Posterior cingulate gyrus (tissue), 11 donors: ENCODE data around the gene SORCS2.

Experiments
- DNase-seq, 10 donors: peaks; one replicate each; pipeline versions ENCODE4 v3.0.0 to v3.0.0-alpha.2; 2020 to 2021; ENCODE audit warnings: mixed read lengths in 3 of 10
- intact Hi-C: fragments of 100-400 bp; cut with DNase I; formaldehyde crosslinking; loops from one replicate; pipeline ENCODE4 v1.15.1; 2023

SORCS2 gene

DNA sequence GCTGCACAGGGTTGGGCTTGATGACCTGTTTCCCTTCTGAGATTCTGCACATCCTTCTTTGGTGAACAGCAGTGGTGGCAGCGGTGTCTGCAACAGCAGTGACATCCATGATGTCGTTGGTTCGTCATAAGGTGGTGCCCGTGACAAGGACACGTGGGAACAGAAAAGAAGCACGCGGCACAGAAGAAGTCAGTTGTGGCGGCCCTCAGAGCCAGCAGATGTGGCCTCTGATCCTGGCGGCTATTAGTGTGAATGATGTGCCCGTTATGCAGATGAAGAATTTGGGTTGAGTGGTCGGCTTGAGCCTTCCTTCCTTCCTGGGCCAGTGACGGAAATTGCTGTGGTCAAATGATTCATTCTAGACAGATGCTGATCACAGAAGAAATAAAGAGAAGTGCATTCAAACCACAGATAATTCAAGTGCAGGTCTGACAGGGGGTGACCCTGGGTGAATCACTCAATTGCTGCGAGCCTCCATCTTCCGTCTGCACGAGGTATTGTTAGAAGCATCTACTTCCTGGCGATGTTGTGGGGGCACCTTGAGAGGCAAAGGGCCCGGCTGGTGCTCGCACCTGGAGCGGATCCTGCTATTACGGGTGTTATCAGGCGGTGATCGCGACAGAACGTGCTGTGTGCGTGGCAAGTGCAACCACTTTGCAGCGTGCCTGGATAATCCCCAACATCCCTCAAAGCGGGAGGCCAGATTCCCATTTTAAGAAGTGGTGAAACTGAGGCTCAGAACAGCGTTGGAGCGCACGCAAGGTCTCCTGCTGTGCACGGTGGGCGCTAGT is 457.6 kb downstream of the SORCS2 start:
- DNase-seq = peak in 3 of 10 donors; percentile 57 to 76 (median 74)
- intact Hi-C loops = no loop called here

DNA sequence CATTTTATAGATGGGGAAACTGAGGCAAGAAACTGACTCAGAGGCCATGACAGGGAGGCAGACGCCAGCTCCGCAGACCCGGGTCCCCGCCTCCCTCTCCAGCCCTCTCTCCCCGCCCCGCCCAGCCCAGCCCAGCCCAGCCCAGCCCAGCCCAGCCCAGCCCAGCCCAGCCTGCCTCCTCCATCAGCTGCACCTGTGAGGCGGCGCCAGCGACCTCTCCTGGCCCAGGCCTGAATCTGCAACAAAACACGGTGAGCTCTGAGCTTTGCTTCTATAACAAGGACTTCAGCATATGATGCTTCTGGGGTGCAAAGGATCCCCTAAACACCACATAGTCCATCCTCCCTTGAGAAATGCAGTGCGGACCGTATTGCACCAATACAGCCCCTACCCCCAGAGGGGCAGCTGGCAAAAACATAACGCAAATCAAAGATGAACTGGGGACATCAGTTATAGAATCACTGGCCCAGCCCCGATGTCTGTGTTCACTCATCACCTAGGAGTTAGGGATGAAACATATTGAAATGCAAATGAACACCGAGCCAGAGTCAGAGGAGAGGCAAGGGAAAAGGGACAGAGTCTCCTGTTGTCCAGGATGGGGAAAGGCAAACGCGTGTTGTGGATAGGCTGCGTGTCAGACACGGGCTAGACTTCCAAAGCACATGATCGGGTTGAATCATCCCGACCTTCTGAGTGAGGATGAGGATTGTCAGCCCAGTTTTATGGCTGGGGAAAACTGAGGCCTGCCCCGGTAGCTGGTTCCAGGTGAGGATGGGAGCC is 458.5 kb downstream of the SORCS2 start:
- DNase-seq = peak in 3 of 10 donors; percentile 26 to 39 (median 30)
- intact Hi-C loops = no loop called here

DNA sequence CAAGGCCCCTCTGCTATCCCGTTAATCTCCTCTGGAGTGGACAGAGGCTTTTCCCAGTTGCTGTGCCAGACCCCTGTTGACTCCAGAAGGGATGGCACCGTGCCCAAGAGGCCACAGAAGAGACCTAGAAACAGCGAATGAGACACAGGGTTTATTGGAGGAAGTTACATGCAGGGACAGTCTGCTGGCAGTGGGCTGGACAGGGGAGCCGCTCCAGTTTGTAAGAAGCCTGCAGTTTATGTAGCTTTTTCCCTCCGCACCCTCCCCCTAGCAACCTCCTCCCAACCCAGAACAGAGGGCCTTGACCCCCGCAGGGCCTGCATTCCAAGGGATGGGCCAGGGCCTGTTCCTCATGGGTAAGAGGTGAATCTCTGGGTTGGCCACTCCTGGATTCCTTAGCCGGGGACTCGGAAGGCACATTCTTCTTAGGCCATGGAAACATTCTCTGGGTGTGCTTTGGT is 459.2 kb downstream of the SORCS2 start:
- DNase-seq = peak in 4 of 10 donors; percentile 53 to 87 (median 74)
- intact Hi-C loops = no loop called here

DNA sequence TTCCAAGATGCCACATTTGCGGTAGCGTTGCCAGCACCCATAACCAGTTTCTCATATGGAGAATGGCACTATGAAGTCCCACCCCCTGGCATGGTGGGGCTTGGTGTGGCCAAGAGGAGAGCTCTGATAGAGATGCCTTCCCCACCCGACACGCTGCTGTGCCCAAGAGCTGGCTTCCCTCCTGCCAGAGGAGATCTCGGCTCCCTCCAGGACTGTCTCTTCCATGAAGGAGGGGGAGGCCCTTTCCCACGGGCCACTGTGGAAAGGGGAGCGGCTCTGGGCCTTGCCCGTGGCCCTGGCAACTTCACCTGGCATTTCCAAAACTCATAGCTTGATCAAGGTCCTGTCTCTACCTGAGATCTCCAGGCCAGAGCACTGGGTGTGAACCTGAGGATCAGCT is 459.7 kb downstream of the SORCS2 start:
- intact Hi-C loops = no loop called here
- DNase-seq = peak in 3 of 10 donors; percentile 46 to 53 (median 53)

DNA sequence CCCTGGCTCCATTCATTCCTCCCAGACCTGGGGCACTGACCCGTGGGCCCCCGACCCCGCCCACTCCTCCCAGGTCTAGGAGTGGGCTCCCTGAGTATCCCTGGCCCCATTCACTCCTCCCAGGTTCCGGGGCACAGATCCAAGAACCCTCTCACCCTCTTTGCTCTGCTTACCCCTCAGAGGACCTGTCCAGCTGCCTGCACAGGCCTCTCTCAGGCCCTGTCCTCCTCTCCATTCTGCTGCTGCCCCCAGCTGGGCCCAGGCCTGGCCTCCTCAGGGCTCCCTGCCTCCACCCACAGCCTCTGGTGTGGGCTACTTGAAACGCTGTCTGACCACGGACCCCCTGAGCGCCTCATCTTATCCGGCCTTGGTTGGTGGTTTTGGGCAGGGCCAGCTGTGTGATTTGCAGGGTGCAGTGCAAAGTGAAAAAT is 460.1 kb downstream of the SORCS2 start:
- intact Hi-C loops = no loop called here
- DNase-seq = peak in 3 of 10 donors; percentile 50 to 70 (median 60)

DNA sequence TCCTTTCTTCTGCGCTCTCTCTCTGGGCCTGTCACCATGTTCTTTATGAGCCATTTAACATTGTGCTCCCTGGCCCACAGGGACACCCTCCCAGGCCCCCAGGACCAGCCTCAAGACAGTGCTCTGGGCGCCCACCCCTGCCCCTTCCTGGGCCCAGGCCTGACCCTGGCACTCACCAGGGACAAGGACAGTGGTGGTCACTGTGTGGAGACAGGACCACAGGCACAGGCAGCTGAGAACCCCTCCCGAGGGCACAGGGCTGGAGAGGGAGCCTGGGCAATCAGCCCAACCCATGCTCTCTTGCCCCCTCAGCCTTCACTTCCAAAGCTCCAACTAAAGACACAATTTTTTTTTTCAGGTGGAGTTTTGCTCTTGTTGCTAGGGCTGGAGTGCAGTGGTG is 460.6 kb downstream of the SORCS2 start:
- intact Hi-C loops = no loop called here
- peak in 3 of 10 donors; percentile 50 to 73 (median 51) for DNase-seq

DNA sequence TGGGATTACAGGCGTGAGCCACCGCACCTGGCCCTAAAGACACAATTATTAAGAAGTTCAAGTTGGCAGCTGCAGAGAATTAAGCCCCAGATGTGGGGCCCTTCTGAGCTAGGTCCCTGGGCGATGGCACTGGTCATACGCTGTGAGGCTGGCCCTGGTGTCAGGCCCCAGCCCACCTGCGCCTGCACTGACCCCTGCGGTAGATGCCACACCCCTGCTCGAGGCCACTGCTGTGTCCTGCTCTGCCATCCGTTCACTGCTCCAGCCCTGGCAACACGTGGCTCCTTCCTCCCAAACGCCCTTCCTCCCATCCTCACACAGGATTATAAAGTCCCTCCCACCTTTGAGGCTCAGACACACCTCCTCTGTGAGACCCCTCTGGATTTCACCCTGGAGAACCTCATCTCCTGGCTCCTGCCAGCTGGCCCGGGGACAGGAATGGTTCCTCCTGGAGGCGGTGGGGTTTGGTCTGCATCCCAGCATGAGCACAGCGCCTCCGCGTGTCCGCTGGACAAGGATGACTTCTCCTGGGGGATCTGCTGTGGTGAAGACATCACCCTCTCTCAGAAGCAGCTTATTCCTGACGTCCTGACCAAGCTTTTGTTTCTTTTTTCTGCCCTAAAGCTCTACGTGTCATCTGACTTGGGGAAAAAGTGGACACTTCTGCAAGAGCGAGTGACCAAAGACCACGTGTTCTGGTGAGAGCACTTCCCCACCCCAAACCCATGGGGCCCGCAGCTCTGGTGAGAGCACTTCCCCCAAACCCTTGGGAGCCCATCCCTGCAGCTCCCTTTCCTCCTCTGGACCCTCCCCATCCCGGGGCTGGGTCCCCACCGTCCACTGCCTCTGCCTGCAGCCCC is 461.4 kb downstream of the SORCS2 start:
- intact Hi-C loops = no loop called here
- DNase-seq = peak in 3 of 10 donors; percentile 54 to 85 (median 69)

DNA sequence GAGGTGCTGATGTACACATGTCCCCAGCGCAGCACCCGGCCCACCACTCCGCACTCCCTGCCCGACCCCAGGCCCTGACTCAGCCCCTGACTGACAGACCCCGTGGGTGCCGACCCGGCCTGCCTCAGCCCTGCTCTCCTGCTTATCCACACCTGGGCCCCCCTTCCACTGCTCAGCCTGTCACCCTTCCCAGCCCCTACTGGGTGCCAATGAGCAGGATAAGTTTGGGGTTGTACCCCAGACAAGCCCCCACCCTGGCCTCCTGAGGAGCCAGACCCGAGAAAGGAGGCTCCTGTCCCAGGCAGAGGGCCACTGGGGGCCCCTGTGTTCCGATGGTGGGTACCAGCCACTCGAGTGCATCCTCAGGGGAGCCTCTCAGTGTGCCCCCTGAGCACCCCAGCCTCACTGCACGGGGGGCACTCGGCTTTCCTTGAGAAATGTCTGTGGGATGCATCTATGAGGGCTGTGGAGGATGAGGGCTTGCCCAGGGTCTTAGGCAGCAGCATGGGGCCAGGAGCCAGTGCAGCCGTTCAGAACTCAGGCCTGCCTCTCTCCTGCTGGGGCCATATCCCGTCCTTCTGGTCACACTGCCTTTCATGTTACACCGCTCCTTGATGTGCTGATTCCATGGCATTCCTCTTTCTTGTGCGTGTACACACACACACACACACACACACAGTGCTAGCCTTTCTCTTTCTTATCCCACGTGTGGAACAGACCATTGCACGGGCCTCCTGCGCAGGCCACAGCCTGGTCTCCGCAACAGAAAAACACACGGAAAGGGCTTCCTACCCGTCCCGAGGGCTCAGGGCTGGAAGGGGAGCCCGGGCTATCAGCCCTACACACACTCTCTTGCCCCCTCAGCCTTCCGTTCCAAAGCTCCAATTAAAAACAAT is 462.5 kb downstream of the SORCS2 start:
- intact Hi-C loops = no loop called here
- peak in 3 of 10 donors; percentile 65 to 82 (median 70) for DNase-seq

DNA sequence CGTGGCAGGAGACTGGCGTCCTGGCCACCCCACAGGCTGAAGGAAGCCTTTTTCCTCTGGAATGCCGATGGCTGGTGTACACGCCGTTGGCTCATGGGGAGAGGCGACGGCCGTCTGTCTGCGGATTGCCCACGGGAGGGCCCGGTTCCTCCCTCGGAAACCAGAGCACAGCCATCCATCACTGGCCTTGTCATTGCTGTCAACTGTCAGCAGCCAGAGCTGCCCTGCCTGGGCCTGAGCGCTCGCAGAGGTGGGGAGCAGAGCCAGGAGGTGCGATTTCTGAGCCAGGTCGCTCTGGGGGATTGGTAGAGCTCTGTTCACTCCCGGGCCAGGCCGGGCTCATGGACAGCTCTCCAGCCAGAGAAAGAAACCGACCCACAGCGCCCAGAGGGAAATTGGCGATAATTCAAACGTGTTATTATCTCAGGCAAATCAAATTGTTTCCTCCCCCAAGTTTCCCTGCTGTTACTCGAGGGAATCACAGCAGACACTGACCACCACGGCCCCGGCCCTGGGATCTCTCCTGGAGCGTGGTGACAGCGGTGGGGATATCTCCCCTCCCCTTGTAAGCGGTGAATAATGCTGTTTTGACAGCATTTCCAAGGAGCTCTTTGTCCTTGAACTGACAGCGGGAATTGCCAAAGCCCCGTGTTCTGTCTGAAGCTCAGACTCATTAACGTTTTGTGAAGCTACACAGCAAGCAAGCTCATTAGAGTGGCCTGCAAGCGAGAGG is 463.3 kb downstream of the SORCS2 start:
- intact Hi-C loops = no loop called here
- DNase-seq = peak in 4 of 10 donors; percentile 53 to 83 (median 74)

DNA sequence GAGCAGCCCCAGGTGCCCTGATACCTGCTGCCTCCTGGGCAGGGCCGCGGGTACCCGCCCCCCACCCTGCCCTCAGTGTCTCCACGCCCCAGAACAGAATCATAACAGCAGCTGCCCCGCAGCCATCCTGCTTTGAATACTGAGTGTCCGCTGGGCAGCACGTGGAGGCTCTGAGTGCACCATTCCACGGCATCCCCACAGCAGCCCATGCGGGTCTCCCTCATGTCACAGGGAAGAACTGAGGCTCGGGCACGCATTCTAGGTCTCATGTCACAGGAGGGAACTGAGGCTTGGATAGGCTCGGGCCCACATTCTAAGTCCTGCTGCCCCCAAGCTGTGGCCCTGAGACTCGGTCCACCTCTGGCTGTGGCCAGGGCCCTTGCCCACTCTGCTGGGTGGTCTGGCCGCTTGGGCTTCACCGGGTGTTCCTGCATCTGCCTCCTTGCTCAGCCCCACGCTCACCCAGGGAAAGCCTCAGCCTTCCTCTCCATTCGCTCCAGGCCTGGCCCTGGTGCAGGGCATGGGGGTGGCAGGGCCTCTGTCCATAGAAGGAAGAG is 464.0 kb downstream of the SORCS2 start:
- intact Hi-C loops = no loop called here
- DNase-seq = peak in 2 of 10 donors; percentile 66 to 79

DNA sequence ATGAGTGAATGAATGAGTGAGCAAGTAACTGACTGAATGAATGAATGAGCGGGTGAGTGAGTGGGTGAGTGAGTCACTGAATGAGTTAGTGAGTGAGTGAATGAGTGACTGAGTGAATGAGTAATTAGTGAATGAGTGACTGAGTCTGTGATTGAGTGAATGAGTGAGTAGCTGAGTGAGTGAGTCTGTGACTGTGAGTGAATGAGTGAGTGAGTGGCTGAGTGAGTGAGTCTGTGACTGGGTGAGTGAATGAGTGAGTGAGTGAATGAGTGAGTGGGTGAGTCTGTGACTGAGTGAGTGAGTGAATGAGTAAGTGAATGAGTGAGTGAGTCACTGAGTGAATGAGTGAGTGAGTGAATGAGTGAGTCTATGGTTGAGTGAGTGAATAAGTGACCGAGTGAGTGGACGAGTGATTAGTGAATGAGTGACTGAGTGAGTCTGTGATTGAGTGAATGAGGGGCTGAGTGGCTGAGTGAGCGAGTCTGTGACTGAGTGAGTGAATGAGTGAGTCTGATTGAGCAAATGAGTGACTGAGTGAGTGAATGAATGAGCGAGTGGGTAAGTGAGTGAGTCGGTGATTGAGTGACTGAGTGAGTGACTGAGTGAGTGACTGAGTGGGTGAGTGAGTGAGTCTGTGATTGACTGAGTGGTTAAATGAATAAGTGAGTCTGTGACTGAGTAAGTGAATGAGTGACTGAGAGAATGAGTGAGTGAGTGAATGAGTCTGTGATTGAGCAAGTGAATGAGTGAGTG is 465.4 kb downstream of the SORCS2 start:
- intact Hi-C loops = no loop called here
- DNase-seq = peak in 1 of 10 donors; percentile 7

DNA sequence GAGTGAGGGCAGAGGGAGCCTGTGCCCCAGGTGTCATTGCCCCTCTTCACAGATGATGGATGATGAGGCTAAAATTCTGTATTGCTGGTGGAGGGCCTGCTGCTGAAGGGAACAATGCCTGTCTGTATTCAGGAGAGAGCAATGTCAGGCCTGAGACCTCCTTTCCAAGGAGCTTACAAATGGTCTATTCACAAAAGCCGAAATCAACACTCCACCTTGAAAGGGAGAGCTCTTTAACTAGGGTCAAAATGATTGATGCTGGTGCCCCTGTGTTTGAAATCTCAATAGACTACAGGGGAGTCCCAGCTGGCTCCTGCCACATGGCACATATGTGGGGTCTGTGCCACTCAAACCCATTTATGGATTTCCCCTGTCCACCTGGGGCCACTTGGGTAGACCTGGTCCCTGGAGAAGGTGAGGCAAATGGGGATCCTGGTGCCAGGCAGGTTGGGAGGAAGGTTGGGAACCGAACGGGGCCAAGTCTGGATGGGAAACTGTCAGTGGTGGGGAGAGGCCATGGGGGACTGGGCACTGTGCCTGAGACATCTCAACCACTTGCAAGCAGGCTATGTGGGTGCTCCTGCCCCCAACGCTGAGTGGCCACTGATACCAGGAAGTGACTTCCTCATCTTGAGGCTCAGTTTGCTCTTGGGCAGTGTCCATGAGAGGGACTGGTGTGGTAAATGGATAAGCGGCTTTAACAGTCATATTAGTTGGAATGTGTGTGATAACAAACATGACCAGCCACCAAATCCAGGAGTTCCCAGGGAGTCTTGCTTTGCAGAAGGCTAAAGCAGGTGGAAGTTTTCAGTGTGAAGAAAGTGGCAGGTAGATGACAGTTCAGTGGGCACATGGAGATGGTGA is 466.2 kb downstream of the SORCS2 start:
- intact Hi-C loops = no loop called here
- DNase-seq = peak in 3 of 10 donors; percentile 29 to 73 (median 71)

DNA sequence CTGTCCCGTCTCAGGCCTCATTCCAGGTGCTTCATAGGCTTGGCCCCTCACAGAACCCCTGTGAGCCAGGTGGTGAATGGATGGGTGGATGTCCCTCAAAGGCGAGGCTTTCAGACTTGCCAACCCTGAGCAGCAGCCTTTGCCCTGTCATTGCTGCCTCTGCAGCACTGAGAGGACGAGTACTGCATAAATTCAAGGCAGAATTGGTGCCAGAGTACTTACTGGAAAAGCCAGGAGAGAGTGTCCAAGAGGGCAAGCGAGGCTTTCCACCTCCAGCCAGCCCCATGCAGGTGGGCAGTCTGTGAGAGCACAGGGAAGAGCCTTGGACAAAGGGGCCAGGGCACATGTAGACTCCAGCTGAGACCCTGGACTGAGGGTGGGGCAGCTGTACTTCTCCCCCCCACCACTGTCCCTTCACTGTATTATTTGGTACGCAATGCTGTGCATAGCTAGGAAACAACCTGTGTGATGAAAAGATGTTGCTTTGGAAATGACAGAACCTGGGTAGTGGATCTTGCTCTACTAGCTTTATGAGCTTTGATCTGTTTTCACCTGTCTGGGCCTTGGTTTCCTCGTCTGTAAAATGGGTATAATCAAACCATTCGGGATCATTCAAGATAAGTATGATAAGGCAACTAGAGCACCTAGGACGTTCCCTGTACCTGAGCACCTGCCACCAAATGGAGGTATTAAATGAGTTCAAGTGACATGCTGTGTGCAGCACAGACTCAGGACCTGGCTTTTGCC is 467.3 kb downstream of the SORCS2 start:
- intact Hi-C loops = no loop called here
- DNase-seq = peak in 3 of 10 donors; percentile 39 to 46 (median 39)

DNA sequence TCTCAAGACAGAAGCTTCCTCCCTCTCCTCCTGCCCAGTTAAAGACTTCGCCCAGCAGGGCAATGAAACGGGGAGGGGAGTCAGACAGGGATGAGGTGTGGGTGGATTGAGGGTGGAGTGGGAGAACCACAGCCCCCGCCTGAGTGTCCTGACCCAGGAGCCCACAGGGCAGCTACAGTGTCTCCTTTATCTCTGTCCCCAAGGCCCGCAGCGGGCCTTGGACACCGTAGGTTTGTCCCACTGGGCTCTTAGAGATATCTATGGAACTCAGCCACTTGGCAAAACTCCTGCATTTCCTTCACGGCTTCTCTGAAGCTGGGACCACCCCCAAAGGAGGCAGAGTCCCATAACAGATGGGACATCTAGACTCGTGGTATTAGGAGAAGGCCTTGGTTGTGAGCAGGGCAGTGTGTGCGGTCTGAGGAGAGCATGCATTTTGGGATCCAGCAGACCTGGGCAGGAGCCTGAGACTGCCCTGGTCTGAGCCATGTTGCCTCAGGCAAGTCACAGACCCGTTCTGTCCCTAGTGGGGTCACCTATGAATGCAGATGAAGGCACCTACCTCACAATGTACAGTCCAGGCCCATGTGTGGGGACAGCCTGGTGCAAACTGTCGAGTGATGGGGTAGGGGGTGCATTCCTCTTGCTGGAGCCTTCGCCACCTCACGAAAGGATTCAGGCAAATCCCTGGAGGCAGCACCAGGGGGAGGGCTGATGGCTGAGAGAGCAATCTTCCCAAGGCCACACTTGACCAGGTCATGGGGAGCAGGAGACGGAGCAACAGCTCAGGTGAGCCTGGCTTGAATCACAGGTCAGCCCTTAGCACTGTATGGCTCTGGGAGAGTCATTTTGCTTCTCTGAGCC is 468.1 kb downstream of the SORCS2 start:
- DNase-seq = peak in 3 of 10 donors; percentile 52 to 66 (median 64)
- intact Hi-C loops = no loop called here
